CD1c-positive myeloid dendritic cell (primary cell): ENCODE measurements around the gene XPO5.

Source experiments
- DNase-seq: peaks from one replicate; pipeline ENCODE4 v3.0.0-alpha.2; 2016; ENCODE audit errors: extremely low spot score

XPO5 gene

GRCh38 chr6:43517505-43518357, 58.1 kb downstream of the XPO5 start:
- no peak for DNase-seq

- DNase-seq, result peak; percentile 100
These were observed 58.9 kb downstream of the XPO5 start, which contains the start of the genes POLR1C and YIPF3 for GRCh38 chr6:43516697-43517504. Gene POLR1C (plus strand): TSS chr6:43517089. CDS start chr6:43517110, 21 bp downstream. Gene YIPF3 (minus strand): TSS chr6:43516926. CDS start chr6:43516807, 119 bp downstream.

GRCh38 chr6:43516367-43516696, 59.5 kb downstream of the XPO5 start:
- no peak for DNase-seq

GRCh38 chr6:43515808-43516207, 60.0 kb downstream of the XPO5 start:
- no peak for DNase-seq

- no peak for DNase-seq
These were observed 63.9 kb downstream of the XPO5 start for GRCh38 chr6:43511824-43512415.

- DNase-seq, result no peak
These were observed 65.0 kb downstream of the XPO5 start for GRCh38 chr6:43510827-43511163.

GRCh38 chr6:43509984-43510826, 65.6 kb downstream of the XPO5 start, which contains the start of gene LRRC73:
Gene LRRC73 (minus strand): TSS chr6:43510346. CDS start chr6:43509785, 561 bp downstream.
- DNase-seq, result peak; percentile 89

GRCh38 chr6:43509142-43509983, 66.5 kb downstream of the XPO5 start:
- DNase-seq, result peak; percentile 24

- DNase-seq, result peak; percentile 9
These were observed 67.2 kb downstream of the XPO5 start for GRCh38 chr6:43508481-43509141.

- DNase-seq, result peak; percentile 88
These were observed 69.0 kb downstream of the XPO5 start for GRCh38 chr6:43506667-43507471.

- no peak for DNase-seq
These were observed 69.7 kb downstream of the XPO5 start for GRCh38 chr6:43506171-43506570.

GRCh38 chr6:43505718-43506117, 70.1 kb downstream of the XPO5 start:
- DNase-seq, result no peak

GRCh38 chr6:43504756-43505593, 70.9 kb downstream of the XPO5 start:
- no peak for DNase-seq

GRCh38 chr6:43503443-43503842, 72.4 kb downstream of the XPO5 start:
- no peak for DNase-seq

GRCh38 chr6:43502666-43503065, 73.2 kb downstream of the XPO5 start:
- DNase-seq, result no peak

- DNase-seq, result no peak
These were observed 74.9 kb downstream of the XPO5 start for GRCh38 chr6:43500921-43501320.

GRCh38 chr6:43499028-43499815, 76.6 kb downstream of the XPO5 start:
- no peak for DNase-seq
